ENCODE measurements around the gene RSPO4. TPM values are rescaled to one million over a fixed set of nuclear protein-coding genes. Genes with fewer than 3 reads are reported as not detected.

RSPO4 gene
- total RNA-seq, 1 experiment from 2014 or later = not detected

- BruUV-seq (replicated peaks) = no TSS peak
- no peak for DNase-seq
- POLR2A ChIA-PET (ENCODE audit: unreplicated experiment) = no interaction called here
- Histone ChIP-seq H3K79me2 (ENCODE audit: low read depth) (no peaks in the 10 kb centered on the region), H2AFZ (no peak overlapping the region), H3K9me3 (ENCODE audit: insufficient read depth, low read depth) (no peaks in the 10 kb centered on the region), H3K9me2 (ENCODE audit: insufficient read depth) (no peaks in the 10 kb centered on the region), H3F3A (ENCODE audit: insufficient read depth, low read depth) (no peaks in the 10 kb centered on the region), H4K20me1 (ENCODE audit: insufficient read depth) (no peaks in the 10 kb centered on the region), H3K27me3 (ENCODE audit: insufficient read depth, low read depth) (peaks cover 90% of the 10 kb centered on the region), H3K27ac (no peak overlapping the region), H3K4me1 (replicated peaks; ENCODE audit: insufficient read depth) (no peaks in the 10 kb centered on the region), H3K4me3 (no peak overlapping the region), H3K4me2 (no peak overlapping the region), H3K36me3 (ENCODE audit: low read depth) (no peaks in the 10 kb centered on the region)
- TF ChIP-seq, protein P1, sequence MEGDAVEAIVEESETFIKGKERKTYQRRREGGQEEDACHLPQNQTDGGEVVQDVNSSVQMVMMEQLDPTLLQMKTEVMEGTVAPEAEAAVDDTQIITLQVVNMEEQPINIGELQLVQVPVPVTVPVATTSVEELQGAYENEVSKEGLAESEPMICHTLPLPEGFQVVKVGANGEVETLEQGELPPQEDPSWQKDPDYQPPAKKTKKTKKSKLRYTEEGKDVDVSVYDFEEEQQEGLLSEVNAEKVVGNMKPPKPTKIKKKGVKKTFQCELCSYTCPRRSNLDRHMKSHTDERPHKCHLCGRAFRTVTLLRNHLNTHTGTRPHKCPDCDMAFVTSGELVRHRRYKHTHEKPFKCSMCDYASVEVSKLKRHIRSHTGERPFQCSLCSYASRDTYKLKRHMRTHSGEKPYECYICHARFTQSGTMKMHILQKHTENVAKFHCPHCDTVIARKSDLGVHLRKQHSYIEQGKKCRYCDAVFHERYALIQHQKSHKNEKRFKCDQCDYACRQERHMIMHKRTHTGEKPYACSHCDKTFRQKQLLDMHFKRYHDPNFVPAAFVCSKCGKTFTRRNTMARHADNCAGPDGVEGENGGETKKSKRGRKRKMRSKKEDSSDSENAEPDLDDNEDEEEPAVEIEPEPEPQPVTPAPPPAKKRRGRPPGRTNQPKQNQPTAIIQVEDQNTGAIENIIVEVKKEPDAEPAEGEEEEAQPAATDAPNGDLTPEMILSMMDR (conservative IDR thresholded peaks at IDR 0.05) = no peak
- TF ChIP-seq EZH2 (IDR thresholded peaks at IDR 0.05; ENCODE audit: low read depth) = no peak
- intact Hi-C loops (cut with micrococcal nuclease; ENCODE audit: unreplicated experiment) = no loop called here
- CTCF ChIA-PET = no interaction called here
Measured at GRCh38 chr20:992801-993535, 9.1 kb downstream of the RSPO4 start.

DNA sequence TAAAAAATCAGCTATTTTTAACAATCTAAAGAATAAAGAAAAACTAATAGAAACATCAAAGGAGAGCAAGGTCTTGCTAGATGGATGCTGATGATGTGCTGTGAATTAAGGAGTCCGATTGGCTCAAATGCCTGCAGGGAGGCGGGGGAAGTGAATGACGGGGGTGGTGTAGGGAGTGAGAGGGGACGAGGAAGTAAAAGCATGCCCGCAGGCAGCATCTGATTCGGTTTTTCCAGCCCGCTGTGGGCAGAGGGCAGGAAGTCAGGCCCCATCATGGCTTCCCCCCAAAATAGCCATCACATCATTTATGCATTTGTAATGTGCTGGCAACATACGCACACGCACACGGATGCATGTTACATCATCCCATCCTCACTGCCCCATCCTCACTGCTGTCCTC lies 10.3 kb downstream of the RSPO4 start:
- H3K4me2 ChIP-seq = no peak overlapping the region
- ChIA-PET CTCF (no interaction called here), POLR2A (ENCODE audit: unreplicated experiment) (no interaction called here)
- intact Hi-C loops (cut with micrococcal nuclease; ENCODE audit: unreplicated experiment) = no loop called here
- no peaks in the 10 kb centered on the region for H3F3A ChIP-seq (ENCODE audit: insufficient read depth, low read depth)
- no TSS peak for BruUV-seq (replicated peaks)
- H3K4me3 ChIP-seq = no peak overlapping the region
- H3K79me2 ChIP-seq (ENCODE audit: low read depth) = no peaks in the 10 kb centered on the region
- no peaks in the 10 kb centered on the region for H3K9me2 ChIP-seq (ENCODE audit: insufficient read depth)
- H2AFZ ChIP-seq = no peak overlapping the region
- no peaks in the 10 kb centered on the region for H3K4me1 ChIP-seq (replicated peaks; ENCODE audit: insufficient read depth)
- TF ChIP-seq, protein P1 (conservative IDR thresholded peaks at IDR 0.05) = no peak
- TF ChIP-seq EZH2 (IDR thresholded peaks at IDR 0.05; ENCODE audit: low read depth) = no peak
- no peak for DNase-seq
- H3K36me3 ChIP-seq (ENCODE audit: low read depth) = no peaks in the 10 kb centered on the region
- no peaks in the 10 kb centered on the region for H3K9me3 ChIP-seq (ENCODE audit: insufficient read depth, low read depth)
- peaks cover 86% of the 10 kb centered on the region for H3K27me3 ChIP-seq (ENCODE audit: insufficient read depth, low read depth)
- H3K27ac ChIP-seq = no peak overlapping the region
- H4K20me1 ChIP-seq (ENCODE audit: insufficient read depth) = no peaks in the 10 kb centered on the region

DNA sequence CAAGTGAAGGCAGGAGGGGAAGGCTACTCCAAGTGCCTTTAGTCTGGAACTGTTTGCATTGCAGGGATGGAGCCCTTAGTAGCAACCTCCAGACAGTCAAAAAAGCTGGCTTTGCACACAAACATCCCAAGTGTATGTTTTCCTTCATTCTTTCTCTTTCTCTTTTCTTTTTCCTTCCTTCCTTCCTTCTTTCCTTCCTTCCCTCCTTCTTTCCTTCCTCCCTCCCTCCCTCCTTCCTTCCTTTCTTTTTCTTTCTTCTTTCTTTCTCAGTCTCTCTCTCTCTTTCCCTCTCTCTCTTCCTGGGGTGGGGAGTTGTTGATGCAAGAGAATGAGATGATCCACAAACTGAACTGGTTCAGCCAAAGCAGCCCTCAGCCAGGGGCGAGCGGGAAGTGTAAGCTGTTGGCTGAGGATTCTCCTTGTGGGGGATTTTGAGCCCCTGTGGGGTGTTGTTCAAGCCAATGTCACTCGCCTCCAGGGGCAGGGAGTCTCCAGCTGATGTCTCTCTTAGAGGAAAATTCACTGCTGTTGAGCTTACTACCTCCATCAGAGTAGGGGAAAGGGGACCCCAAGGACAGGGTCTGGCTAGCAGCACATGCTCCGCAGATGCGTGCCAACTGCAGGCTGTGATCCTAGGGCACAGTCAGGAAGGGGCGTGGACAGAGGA lies 11.7 kb downstream of the RSPO4 start:
- H3K36me3 ChIP-seq (ENCODE audit: low read depth) = no peaks in the 10 kb centered on the region
- no peak for DNase-seq
- no peak overlapping the region for H3K27ac ChIP-seq
- intact Hi-C loops (cut with micrococcal nuclease; ENCODE audit: unreplicated experiment) = no loop called here
- H2AFZ ChIP-seq = no peak overlapping the region
- H3K4me2 ChIP-seq = no peak overlapping the region
- no peaks in the 10 kb centered on the region for H4K20me1 ChIP-seq (ENCODE audit: insufficient read depth)
- CTCF ChIA-PET = no interaction called here
- no peaks in the 10 kb centered on the region for H3K4me1 ChIP-seq (replicated peaks; ENCODE audit: insufficient read depth)
- H3K4me3 ChIP-seq = no peak overlapping the region
- no peaks in the 10 kb centered on the region for H3F3A ChIP-seq (ENCODE audit: insufficient read depth, low read depth)
- no peaks in the 10 kb centered on the region for H3K9me2 ChIP-seq (ENCODE audit: insufficient read depth)
- H3K9me3 ChIP-seq (ENCODE audit: insufficient read depth, low read depth) = no peaks in the 10 kb centered on the region
- TF ChIP-seq, protein P1 (conservative IDR thresholded peaks at IDR 0.05) = no peak
- no peak for TF ChIP-seq EZH2 (IDR thresholded peaks at IDR 0.05; ENCODE audit: low read depth)
- no peaks in the 10 kb centered on the region for H3K79me2 ChIP-seq (ENCODE audit: low read depth)
- BruUV-seq (replicated peaks) = no TSS peak
- POLR2A ChIA-PET (ENCODE audit: unreplicated experiment) = no interaction called here
- H3K27me3 ChIP-seq (ENCODE audit: insufficient read depth, low read depth) = peaks cover 84% of the 10 kb centered on the region

Measured in PC-9 (cell line).